ENCODE data around the gene COL4A4.

- no peak for TF ChIP-seq CTCF (IDR thresholded peaks at IDR 0.05 in 8 of 11, conservative IDR thresholded peaks at IDR 0.05 in 3 of 11)
- TF ChIP-seq POLR2A (IDR thresholded peaks at IDR 0.05): no peak
- no peak for TF ChIP-seq POLR2AphosphoS5 (IDR thresholded peaks at IDR 0.05)
These were observed 17.0 kb downstream of the COL4A4 start for GRCh38 chr2:227147023-227147422.

All from spleen (tissue), 7 donors.